Measurements from ENCODE around the gene SAMD4B. TPM values are rescaled to one million over a fixed set of nuclear protein-coding genes. Genes with fewer than 3 reads are reported as not detected.
"Not testable (repeated sequence)": the region's sequence is repeated elsewhere in the genome, so short reads cannot be mapped to it uniquely, and the experiment has no call there.

SAMD4B gene
- total RNA-seq, 4 donors from 2014 or later, result 55.9 to 87.7 (median 73.2) TPM

DNA sequence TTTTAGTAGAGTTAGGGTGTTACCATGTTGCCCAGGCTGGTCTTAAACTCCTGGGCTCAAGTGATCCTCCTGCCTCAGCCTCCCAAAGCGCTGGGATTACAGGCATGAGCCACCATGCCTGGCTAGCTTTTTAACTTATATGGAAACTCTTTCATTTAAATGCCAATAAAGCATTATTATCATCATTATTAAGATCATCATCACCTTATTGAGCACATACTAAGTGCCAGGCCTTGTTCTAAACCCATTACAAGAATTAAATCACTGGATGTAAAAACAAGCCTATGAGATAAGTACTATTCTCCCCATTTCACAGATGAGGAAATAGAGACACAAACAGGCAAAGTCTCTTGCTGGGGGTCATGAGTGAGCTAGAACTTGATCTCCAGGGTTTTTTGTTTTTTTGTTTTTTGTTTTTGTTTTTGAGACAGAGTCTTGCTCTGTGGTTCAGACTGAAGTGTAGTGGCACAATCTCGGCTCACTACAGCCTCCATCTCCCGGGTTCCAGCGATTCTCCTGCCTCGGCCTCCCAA lies 7.7 kb upstream of the SAMD4B start:
- no peak for ATAC-seq (ENCODE audit: low FRiP score)
- TF ChIP-seq, protein P1, sequence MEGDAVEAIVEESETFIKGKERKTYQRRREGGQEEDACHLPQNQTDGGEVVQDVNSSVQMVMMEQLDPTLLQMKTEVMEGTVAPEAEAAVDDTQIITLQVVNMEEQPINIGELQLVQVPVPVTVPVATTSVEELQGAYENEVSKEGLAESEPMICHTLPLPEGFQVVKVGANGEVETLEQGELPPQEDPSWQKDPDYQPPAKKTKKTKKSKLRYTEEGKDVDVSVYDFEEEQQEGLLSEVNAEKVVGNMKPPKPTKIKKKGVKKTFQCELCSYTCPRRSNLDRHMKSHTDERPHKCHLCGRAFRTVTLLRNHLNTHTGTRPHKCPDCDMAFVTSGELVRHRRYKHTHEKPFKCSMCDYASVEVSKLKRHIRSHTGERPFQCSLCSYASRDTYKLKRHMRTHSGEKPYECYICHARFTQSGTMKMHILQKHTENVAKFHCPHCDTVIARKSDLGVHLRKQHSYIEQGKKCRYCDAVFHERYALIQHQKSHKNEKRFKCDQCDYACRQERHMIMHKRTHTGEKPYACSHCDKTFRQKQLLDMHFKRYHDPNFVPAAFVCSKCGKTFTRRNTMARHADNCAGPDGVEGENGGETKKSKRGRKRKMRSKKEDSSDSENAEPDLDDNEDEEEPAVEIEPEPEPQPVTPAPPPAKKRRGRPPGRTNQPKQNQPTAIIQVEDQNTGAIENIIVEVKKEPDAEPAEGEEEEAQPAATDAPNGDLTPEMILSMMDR (IDR thresholded peaks at IDR 0.05), result no peak
- DNase-seq (ENCODE audit: low spot score), result no peak

DNA sequence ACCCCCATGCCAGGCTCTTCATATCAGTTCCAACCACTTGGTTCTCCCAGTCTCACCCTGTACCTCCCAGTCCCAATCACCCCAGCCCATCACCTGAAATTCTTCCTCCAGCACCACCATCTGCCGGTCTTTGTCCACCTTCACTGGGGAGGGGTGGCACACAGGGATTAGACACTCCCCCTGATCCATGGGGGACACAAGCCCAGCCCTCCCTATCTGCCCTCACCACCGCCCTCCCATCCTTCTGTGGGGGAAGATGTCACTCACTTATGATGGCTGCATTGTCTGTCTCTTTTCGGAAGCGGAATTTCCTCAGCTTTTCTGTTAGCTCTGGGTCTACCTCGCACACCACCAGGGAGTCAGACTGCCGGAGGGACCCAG lies 7.1 kb upstream of the SAMD4B start:
- ATAC-seq (ENCODE audit: low FRiP score) (no peak), DNase-seq (ENCODE audit: low spot score) (no peak)
- TF ChIP-seq, protein P1 (IDR thresholded peaks at IDR 0.05), result no peak

DNA sequence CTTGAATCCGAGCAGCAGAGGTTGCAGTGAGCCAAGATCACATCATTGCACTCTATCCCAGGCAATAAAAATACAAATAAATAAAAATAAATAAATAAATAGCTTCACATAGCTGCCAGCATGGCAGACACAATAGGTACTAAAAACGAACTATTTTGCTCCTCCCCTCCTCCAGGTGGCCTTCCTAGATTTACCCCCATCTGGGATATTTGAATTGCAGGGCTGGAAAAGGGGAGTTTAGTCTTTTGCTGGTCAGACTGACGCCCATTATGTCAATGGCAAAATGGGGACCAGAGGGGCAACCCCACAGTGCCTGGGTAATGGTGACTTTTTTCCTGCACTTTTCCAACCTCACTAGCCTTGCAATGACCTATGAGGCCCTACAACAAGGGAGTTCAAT lies 5.7 kb upstream of the SAMD4B start:
- ATAC-seq (ENCODE audit: low FRiP score) (no peak), DNase-seq (ENCODE audit: low spot score) (no peak)
- TF ChIP-seq, protein P1 (IDR thresholded peaks at IDR 0.05), result no peak

DNA sequence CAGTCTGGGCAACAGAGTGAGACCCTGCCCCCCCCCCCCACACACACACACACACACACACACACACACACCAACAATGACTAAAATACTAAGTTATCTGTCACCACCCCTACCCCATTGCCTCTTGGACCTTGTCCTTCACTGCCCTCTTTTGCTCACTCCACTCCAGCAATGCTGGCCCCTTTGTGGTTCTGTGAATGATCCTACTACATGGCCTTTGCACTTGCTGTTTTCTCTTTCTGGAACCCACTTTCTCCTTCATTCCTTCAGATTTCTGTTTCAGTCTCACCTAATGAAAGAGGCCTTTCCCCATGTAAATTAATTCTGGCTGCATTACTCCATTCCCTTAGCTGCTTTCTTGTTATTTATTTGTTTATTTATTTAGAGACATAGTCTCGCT lies 2.5 kb upstream of the SAMD4B start:
- no peak for ATAC-seq (ENCODE audit: low FRiP score)
- TF ChIP-seq, protein P1 (IDR thresholded peaks at IDR 0.05), result no peak
- no peak for DNase-seq (ENCODE audit: low spot score)

DNA sequence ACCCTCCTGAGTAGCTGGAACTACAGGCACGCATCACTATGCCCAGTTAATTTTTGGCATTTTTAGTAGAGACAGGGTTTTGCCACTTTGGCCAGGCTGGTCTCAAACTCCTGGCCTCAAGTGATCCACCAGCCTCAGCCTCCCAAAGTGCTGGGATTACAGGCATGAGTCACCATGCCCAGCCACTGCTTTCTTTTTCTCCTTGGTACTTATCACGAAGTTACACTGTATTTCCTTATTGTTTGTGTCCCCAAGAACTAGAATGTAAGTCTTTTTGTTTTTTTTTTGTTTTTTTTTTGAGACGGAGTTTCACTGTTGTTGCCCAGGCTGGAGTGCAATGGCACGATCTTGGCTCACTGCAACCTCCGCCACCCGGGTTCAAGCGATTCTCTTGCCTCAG lies 2.1 kb upstream of the SAMD4B start:
- not testable (repeated sequence) for DNase-seq (ENCODE audit: low spot score); ATAC-seq (ENCODE audit: low FRiP score)

DNA sequence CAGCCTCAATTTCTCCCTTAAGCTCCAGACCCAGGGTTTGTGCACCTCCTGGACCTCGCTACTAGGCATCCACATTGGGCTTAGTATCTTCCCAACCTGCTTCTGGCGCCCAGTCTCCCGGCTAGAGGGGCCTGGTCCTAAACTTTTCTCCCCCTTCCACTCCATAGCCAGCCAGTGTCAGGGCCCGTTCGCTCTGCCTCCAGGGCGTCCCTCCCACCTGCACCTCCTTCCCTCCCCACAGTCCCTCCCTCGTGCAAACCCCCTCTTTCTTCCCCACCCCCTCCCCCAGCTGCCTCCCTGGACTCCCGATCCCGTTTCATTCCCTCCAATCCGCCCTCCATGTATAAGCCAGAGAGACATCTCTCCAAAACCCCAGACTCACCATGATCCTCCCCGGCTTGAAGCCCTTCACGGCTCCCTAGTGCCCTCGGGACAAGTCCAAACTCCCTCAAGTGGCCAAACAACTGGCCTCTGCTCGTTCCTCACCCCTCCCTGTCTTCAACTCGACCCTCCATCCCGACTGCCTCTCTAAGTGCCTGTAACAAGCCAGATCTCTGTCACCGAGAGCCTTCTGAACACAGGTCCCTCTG lies 997 bp upstream of the SAMD4B start:
- no peak for DNase-seq (ENCODE audit: low spot score)
- ATAC-seq (ENCODE audit: low FRiP score), result no peak
- TF ChIP-seq, protein P1 (IDR thresholded peaks at IDR 0.05), result no peak

DNA sequence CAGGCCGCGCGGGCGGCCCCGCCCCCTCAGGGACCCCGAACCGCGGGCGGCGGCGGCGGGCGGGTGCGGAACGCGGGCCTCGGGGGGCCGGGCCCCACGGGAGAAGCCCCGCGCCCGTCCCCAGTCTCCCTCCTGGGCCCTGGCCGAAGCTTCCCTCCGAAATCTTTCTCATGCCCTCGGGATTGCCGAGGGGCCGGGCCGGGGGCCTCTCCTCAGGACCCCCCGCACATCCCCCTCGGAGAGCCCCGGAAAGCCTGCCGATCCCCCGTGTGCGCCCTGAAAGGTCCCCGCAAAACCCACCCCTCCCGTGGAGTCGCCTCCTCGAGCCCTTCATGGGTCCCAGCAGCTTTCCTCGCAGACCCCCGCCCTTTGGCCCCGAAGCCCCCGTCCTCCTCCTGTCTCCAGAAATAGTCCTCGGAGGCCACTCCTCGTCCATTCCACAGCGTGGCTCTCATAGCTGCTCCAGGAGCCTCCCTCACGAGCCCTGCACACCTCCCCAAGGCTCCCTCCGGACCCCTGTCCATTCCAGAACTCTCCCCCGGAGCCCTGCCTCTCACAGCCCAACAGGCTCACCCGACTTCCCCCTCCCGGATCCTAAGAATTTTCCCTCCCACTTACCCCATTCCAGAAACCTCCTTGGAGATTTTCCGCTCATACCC lies 555 bp downstream of the SAMD4B start:
- DNase-seq (ENCODE audit: low spot score) (no peak), ATAC-seq (ENCODE audit: low FRiP score) (no peak)
- TF ChIP-seq, protein P1 (IDR thresholded peaks at IDR 0.05), result no peak

All from omental fat pad (tissue), 4 donors.